KBM-7 (cell line): ENCODE results near the gene TMEM40.
"Not testable (repeated sequence)": the region's sequence is repeated elsewhere in the genome, so short reads cannot be mapped to it uniquely, and the experiment has no call there.

ENCODE experiments used
- DNase-seq: peaks from one replicate; pipeline ENCODE4 v3.0.0-alpha.2; 2015
- in situ Hi-C: fragments of 300-500 bp; cut with MboI; formaldehyde crosslinking; loops from 2 replicates; pipeline ENCODE4 v1.14.3; 2020; ENCODE audit warnings: low sequenced_read_pairs, low pct_unique_long_range_greater_than_20kb, mixed read lengths

The TMEM40 gene

DNA sequence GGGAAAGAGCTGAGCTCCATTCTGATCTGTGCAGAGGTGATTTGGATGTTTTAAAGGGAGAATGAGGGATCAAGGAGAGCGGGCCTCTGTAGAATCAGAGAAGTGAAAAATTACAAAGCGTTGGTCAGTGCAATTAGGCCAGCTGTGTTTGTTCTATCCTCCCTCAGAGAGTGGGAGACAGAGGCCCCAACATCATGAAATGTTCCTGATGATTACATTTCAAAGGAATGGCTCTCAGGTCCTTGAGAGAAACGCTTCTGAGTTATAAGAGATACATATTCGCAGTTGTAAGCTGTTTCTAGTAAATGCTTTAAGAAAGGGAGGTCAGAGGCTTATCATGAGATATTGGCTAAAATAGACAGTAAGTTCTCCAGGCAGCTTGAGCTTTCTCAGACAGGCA is 21.7 kb upstream of the TMEM40 start:
- no peak for DNase-seq
- in situ Hi-C loops, result no loop called here

DNA sequence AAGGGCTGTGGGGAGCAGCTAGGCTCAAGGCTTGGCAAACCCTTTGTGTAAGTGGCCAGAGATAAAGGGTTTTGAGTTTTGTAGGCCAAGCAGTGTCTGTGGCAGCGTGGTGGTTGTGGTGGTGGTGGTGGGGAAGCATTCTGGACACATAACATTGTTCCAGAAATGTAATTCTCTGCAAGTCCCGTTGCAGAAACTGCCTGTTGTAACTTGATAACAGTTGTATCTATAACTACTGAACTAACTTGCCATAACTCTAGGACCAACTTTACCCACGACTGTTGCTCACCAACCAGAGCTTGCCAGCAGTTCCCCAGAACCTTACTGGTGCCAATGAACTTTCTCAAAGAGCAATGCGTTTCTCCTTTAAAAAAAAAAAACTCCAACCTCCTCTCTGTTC is 18.1 kb upstream of the TMEM40 start:
- in situ Hi-C loops, result no loop called here
- DNase-seq, result no peak

DNA sequence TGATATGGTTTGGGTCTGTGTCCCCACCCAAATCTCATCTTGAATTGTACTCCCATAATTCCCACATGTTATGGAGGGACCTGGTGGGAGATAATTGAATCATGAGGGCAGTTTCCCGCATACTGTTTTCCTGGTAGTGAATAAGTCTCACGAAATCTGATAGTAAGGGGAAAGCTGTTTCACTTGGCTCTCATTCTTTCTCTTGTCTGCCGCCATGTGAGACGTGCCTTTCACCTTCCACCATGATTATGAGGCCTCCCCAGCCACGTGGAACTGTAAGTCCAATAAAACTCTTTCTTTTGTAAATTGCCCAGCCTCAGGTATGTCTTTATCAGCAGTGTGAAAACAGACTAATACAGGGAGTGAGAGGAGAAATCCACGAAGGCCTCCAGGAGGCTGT is 16.9 kb upstream of the TMEM40 start:
- in situ Hi-C loops, DNase-seq: not testable (repeated sequence)

DNA sequence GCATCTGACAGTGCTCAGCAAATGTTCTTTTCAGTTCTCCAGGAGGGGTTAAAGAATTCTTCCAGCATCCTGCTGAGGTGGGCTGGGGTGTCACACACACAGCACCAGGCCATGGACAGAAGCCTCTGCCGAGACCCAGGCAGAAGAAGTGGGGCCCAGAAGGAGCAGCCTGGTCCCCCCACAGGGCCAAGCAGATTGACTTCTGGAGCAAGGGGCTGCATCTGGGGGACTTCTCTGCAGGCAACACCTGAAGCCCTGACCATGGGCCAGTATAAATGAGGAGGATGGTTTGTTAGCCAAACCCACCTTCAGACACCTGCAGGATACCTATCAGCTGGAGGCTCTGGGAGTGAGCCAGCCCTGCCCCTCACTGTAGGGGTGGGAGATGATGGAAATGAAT is 16.2 kb upstream of the TMEM40 start:
- DNase-seq, result no peak
- in situ Hi-C loops, result no loop called here

DNA sequence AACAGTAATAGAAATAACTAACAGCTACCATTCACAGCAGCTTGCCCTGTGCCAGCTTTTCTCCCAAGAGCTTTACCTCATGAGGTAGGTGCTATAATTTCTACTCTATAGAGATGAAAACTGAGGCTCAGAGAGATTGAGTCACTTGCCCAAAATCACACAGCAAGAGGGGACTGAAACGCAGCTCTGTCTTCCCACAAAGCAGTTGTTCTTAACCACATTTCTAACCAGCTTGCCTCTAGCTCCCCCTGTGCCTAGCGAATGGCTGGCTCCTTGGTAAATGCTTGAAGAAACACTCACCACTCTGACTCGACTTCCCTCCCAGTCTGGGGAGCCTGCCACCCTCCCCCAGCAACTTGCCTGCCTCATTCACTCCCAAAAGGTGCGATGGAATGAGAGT is 15.6 kb upstream of the TMEM40 start:
- in situ Hi-C loops, result no loop called here
- DNase-seq, result no peak

DNA sequence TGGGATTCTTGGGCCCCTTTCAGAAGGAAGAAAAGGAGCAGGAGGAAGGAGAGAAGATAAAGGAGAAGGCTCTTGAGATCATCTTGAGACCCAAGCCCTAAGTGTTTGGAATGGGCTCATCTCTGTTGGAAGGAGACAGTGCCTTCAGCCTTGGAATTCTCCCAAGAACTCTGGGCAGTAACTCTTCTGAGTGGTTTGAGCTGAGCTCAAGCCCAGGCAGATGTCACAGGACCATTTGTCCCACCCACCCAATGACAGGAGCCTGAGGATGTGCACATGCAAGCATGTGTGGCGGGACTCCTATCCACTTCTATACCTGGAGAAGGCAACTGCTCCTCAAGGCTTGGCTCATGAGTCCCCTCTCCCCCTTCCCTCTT is 14.6 kb upstream of the TMEM40 start:
- DNase-seq, result no peak
- in situ Hi-C loops, result no loop called here

DNA sequence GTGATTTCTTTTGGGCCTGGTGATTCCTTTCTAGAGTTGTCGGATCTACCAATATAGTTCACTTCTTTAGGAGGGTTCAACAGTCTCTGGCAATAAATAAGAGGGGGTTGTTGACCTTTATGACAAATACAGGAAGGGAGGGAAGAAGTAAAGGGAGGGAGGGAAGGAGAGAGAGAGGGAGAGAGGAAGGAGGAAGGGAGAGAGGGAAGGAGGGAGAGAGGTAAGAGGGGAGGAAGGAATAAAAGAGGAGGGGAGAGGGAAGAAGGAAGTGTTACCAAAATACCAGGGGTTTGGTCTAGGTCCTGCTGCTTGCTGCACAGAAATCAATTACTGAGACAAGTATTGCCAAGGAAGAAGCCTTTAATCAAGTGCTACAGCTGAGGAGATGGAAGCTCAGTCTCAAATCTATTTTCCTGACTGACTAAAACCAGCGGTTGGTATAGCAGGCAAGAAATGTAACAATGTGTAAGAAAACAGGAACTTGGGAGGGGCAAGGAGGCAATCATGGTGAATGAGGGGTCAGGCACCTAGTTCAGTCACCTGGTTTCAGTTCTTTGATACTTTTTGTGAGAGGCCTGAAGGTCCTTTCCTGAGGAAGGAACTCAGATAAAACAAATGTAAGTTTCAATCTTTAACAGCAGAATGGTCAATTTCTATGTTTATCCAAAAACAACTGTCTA is 14.1 kb upstream of the TMEM40 start:
- no peak for DNase-seq

DNA sequence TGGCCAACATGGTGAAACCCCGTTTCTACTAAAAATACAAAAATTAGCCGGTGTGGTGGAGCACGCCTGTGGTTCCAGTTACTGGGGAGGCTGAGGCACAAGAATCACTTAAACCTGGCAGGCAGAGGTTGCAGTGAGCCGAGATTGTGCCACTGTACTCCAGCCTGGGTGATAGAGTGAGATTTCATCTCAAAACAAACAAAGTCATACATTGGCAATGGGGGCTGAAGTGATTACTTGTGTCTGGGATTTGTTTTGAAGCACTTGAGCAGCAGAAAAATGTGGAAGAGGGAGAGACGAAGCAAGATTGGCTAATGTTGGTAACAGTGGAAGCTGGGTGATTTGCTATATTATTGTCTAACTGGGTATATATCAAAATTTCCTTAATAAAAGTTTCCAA is 13.4 kb upstream of the TMEM40 start:
- DNase-seq, result no peak
- in situ Hi-C loops, result no loop called here

More for the DNA sequence above, 14.1 kb upstream of the TMEM40 start:
- in situ Hi-C loops, result no loop called here

DNA sequence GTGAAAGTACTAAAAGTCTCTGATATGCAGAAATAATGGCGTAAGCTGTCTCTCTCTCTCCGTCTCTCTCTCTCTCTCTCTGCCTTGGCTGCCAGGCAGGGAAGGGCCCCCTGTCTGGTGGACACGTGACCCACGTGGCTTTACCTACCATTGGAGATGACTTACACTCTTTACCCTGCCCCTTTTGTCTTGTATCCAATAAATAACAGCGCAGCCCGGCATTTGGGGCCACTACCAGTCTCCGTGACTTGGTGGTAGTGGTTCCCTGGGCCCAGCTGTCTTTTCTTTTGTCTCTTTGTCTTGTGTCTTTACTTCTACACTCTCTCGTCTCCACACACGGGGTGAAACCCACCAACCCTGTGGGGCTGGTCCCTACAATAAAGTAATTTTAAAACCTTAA is 12.2 kb upstream of the TMEM40 start:
- in situ Hi-C loops, result no loop called here
- DNase-seq, result no peak

DNA sequence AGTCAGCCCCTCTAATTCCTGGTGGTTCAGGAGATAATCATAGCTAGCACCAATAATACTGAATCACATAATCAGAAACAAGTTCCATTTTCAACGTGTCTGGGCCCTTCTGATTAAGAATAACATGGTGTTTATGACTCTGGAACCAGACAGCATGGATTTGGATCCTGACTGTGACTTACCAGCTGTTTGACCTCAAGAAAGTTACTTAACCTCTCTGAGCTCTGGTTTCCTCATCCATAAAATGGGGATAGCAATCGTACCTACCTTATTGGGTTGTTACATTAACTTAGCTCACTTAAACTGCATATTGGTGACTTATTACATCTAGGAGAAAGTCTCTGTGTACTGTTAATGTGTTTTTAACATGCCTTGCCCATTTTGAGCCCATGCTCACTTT is 10.7 kb upstream of the TMEM40 start:
- in situ Hi-C loops, result no loop called here
- no peak for DNase-seq

DNA sequence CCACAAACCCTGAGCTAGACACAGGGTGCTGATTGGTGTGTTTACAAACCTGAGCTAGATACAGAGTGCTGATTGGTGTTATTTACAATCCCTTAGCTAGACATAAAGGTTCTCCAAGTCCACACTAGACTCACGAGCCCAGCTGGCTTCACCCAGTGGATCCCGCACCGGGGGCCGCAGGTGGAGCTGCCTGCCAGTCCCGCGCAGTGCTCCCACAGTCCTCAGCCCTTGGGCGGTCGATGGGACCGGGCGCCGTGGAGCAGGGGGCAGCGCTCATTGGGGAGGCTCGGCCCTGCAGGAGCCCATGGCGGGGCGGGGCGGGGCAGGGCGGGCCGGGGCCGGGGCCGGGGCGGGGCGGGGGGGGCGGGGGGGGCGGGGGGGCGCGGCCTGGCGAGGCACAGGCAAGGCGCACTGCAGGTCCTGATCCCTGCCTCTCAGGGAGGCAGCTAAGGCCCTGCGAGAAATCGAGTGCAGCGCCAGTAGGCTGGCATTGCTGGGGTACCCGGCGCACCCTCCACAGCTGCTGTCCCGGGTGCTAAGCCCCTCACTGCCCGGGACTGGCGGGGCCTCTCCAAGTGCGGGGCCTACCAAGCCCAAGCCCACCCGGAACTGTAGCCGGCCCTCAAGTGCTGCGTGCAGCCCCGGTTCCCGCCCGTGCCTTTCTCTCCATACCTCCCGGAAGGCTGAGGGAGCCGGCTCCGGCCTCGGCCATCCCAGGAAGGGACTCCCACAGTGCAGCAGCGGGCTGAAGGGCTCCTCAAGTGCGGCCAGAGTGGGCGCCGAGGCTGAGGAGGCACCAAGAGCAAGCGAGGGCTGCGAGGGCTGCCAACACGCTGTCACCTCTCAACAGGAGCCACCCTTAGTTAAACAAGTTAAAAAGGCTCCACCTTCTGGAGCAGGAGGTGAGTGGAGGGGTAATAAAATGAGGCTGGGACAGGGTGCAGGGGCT is 9.8 kb upstream of the TMEM40 start:
- in situ Hi-C loops, result no loop called here
- DNase-seq, result no peak

DNA sequence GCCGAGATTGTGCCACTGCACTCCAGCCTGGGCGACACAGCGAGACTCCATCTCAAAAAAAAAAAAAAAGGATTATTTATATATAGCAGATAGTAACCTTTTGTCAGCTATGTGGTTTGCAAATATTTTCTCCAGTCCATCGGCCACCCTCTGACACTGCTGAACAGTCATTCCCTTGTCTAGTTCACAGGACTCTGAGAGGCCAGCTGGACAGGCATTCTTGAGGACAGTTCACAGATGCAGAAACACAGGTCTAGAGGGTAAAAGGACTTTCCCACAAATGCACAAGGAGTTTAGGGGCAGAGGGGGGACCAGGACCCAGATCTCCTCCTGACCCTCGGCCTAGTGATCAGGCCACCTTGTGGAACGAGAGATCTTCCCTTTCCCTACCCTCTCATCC is 7.5 kb upstream of the TMEM40 start:
- in situ Hi-C loops, result no loop called here
- no peak for DNase-seq

DNA sequence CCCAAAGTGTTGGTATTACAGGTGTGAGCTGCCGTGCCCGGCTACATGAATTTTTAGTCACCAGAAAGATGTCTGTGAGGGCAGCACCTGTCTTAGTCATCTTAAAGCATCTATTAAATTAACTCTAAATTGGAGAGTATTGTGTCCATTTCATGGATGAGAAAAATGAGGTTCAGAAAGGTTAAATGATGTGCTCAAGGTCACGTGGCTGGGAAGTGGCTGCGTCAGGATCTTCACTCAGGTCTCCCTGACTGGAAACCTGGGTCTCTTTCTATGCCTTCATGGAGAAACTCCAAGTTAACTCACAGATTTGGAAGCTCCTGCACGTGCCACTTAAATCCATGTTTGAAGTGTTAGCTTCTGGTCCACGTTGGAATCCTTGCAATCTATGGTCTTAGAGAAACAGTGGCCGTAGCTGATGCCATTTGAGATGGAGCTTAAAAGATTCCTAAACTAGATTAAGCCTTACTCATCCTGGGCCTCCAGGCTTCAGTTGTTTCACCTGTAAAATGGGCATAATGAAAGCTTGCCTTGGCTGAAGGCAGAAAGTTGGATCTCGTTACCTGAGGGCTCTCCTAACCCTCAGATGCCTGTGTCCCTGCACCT is 5.2 kb upstream of the TMEM40 start:
- in situ Hi-C loops, result no loop called here
- DNase-seq, result no peak

DNA sequence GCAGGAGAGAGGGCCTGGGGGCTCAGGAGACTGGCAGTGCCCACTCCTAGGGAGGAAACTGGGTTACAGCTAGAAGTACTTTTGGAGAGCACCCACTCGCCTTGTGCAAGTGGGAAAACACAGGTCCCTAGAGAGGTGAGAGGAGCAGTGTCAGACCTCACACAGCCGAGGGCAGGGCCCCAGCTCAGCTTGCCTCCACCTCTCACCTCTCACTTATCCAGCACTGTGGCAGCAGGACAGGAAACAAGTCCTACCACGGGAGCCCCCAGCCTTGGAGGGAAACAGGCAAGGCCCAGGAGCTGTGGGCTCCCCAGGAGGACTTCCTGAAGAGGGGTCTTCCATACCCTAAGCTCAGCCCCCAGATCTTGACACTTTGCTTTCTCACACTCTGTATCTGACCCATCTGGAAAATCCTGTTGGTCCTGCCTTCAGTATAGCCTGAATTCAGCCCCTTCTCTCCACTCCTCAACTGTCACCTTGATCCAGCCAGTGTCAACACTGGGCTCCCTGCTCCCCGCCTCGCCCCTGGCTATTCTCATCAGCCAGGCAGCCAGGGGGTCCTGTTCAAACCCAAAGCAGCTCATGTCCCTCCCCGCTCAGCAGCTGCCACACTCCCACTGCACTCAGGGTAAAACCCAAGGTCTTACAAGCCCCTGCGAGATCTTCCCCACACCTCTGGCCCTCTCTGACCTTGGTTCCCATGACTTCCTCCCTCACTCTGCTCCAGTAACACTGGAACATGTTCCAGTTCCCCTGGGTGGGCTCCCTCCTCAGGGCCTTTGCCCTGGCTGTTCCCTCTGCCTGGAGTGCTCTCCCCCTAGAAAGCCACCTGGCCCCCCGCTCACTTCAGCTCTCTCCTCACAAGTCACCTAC is 870 bp upstream of the TMEM40 start:
- in situ Hi-C loops, result no loop called here
- no peak for DNase-seq

DNA sequence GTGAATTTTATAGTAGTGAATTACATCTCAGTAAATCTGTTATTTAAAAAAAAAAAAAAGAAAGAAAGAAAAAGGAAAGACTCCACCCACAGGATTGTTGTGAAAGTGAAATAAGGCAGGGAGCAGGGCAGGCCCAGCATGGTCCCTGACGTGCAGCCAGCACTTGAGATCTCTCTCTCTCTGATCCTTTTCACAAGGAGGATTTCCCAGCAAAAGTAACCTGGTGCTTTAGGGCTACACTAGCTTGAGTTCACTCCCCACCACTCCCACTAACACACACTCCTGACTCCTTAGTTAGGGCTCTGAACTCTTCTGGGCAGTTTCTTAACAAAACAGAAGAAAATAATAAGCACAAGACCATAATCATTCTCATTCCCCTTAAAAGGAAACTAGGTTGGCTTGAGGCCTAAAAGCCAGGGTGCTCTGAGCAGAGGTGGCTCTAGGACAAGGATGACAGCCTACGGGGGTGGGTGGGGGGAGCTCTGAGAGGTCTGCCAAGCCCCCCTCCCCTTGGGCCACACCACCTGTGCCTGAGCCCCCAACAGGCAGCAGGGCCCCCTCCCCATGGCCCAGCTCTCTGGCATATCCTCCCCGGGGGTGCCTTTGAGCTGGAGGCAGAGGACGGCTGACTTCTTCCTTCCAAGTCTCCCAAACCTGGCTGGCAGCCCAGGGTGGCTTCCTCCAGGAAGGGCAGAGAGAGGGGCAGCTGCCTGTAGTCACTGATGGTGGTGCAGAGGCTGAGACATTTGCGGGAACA is 856 bp downstream of the TMEM40 start:
- DNase-seq, result no peak
- in situ Hi-C loops, result no loop called here

DNA sequence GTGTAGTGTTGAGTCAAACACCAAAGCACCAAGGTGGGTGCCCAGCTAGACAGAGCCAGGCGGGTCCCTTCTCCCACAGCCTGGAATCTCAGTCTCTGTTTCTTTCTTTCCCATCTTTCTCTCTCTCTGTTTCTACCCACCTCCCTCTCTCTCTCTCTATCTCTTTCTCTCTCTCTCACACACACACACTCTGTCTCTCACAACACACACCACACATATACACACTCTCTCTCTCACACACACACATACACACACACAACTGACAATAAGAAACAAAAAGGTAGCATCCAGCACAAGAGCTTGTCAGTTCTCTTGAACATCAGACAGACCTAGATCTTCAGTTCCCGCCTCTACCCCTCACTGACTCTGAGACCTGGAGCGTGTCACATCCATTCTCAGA is 2.4 kb downstream of the TMEM40 start:
- in situ Hi-C loops, result no loop called here
- no peak for DNase-seq

DNA sequence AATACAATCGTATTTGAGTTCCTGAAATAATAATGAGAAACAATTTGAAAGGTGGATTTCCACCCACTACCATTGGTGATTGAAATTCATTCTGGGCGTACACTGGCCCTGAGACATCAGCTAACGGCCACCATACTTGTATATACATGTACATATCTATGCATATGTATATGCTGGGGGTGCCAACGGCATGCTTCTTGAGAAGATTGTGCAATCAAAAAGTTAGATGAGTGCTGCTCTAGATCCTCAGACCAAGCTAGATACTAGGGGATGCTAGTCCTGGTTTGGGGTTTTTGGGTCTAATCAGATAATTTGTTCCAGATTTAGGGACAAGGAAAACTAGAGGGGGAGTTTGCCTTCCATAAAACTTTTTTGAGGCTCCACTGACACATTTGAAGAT is 2.9 kb downstream of the TMEM40 start:
- DNase-seq, result no peak
- in situ Hi-C loops, result no loop called here

DNA sequence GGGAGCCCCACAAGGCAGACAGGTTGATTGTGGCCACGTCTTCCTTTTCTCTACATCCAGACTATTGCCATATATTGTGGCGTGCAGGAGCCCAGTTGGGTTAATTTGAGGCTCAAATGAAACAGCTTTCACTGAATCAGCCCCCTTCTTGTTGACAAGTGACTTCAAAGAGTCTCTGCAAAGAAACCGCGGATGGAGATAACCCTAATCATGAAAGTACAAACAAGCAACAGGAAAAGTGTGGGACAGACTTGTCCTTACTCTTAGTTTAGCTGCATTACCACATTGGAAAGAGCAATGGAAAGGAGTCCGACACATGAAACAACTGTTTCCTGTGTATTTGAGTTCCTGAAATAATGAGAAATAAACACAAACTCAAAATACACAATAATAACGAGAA is 3.3 kb downstream of the TMEM40 start:
- in situ Hi-C loops, result no loop called here
- DNase-seq, result no peak

DNA sequence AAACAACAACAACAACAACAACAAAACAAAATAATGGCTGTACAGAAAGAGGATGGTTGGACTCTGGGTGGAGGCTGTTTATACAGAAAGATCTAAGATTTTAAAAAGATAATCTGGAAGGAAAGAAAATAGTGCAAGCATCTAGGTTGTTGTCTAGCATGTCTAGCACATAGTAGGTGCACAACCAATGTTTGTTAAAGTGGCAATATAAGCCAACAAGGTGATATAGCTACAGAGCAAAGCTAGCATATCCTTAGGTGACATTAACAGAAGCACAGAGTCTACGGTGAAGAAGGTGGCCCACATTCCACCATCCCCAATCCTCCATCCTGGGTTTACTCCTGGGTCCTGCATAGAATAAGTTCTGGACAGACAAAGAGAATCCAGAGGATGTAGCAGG is 4.7 kb downstream of the TMEM40 start:
- no peak for DNase-seq
- in situ Hi-C loops, result no loop called here
